Panc1 (cell line): ENCODE results near the gene STAMBP. TPM values are rescaled to one million over a fixed set of nuclear protein-coding genes. Genes with fewer than 3 reads are reported as not detected.
"Not testable (repeated sequence)": the region's sequence is repeated elsewhere in the genome, so short reads cannot be mapped to it uniquely, and the experiment has no call there.

Experiments
- ATAC-seq: fragments of 200-7000 bp; cut with Tn5 transposase; 2 replicates; pipeline ENCODE4 v1.9.1; 2020; ENCODE audit warnings: mild to moderate bottlenecking, moderate library complexity
- BruUV-seq: library from RNA; stranded (reverse); fragments of 400-500 nt; replicated peaks from 2 replicates; lab custom pipeline; 2021; lab: Mats Ljungman, UMichigan
- CTCF ChIA-PET: fragments of 300-600 bp; sonication (Branson Sonifier 250); formaldehyde crosslinking; loops from one replicate; lab custom pipeline; 2022; ENCODE audit warnings: antibody characterized with exemption; lab: Charles Lee
- POLR2A ChIA-PET: fragments of 300-600 bp; sonication (Branson Sonifier 250); formaldehyde crosslinking; loops from one replicate; lab custom pipeline; 2022; ENCODE audit warnings: antibody characterized with exemption; lab: Charles Lee
- DNase-seq: peaks from one replicate; pipeline ENCODE4 v3.0.0-alpha.2; 2010; ENCODE audit warnings: low read depth, low spot score
- H3K27ac ChIP-seq: 2 replicates; pipeline ENCODE4 v1.5.1; 2011; ENCODE audit warnings: mild to moderate bottlenecking, low read length, inconsistent platforms
- H3K27me3 ChIP-seq: fragments of 200-500 bp; sonication (Bioruptor generic); 2 replicates; pipeline ENCODE4 v1.6.0; 2014; ENCODE audit warnings: low read length, inconsistent platforms; ENCODE audit not compliant: control insufficient read depth, insufficient read depth
- H3K36me3 ChIP-seq: fragments of 200-500 bp; sonication (Bioruptor generic); 2 replicates; pipeline ENCODE4 v1.5.1; 2014; ENCODE audit warnings: inconsistent platforms, mild to moderate bottlenecking, low read length, moderate library complexity; ENCODE audit not compliant: control insufficient read depth, insufficient read depth
- H3K4me1 ChIP-seq: 2 replicates; pipeline ENCODE4 v1.5.1; 2011; ENCODE audit warnings: inconsistent platforms, mild to moderate bottlenecking, low read length, moderate library complexity; ENCODE audit not compliant: control insufficient read depth, insufficient read depth
- H3K4me3 ChIP-seq, 2 experiments: 2 replicates each; pipeline ENCODE4 v1.5.1; 2011 to 2012; ENCODE audit warnings: low read depth in 2 of 2, low read length in 2 of 2, mild to moderate bottlenecking in 2 of 2, inconsistent platforms in 1 of 2, moderate library complexity in 1 of 2
- H3K9me3 ChIP-seq: fragments of 200-500 bp; sonication (Bioruptor generic); 2 replicates; pipeline ENCODE4 v1.5.1; 2014; ENCODE audit warnings: low read depth, mild to moderate bottlenecking, inconsistent platforms, low read length, moderate library complexity; ENCODE audit not compliant: control insufficient read depth, insufficient read depth
- POLR2AphosphoS5 ChIP-seq: IDR thresholded peaks from 2 replicates; pipeline ENCODE4 v1.6.1; 2012; ENCODE audit warnings: mild to moderate bottlenecking, low read depth, low read length, moderate library complexity
- SIN3A ChIP-seq: IDR thresholded peaks from 2 replicates; pipeline ENCODE4 v1.6.1; 2012; ENCODE audit warnings: low read depth, mild to moderate bottlenecking, low read length, moderate library complexity, borderline replicate concordance; ENCODE audit not compliant: insufficient read depth
- TCF7L2 ChIP-seq: IDR thresholded peaks from 2 replicates; pipeline ENCODE4 v1.6.1; 2011; ENCODE audit warnings: mild to moderate bottlenecking, low read depth, low read length, inconsistent platforms
- in situ Hi-C: cut with HindIII; loops from 2 replicates; pipeline ENCODE4 v1.10.0; 2016; ENCODE audit warnings: low sequenced_read_pairs, low pct_unique_long_range_greater_than_20kb
- intact Hi-C: fragments of 100-400 bp; cut with micrococcal nuclease; formaldehyde crosslinking; loops from one replicate; pipeline ENCODE4 v1.10.0; 2022; ENCODE audit not compliant: unreplicated experiment
- total RNA-seq: library from RNA; stranded (reverse); gene quantifications from one replicate; pipeline ENCODE4 v1.2.1, GENCODE V29; 2021; ENCODE audit not compliant: unreplicated experiment
- TF ChIP-seq, protein P1 (sequence below): fragments of 450-650 bp; IDR thresholded peaks from 2 replicates; pipeline ENCODE4 v1.5.1; 2017; ENCODE audit warnings: mild to moderate bottlenecking
- TF ChIP-seq, protein P2 (sequence below), 2 experiments: IDR thresholded peaks; 2 replicates each; pipeline ENCODE4 v1.6.1; 2011 to 2012; ENCODE audit warnings: low read depth in 2 of 2, control low read depth in 1 of 2, low read length in 1 of 2, mild to moderate bottlenecking in 1 of 2, moderate library complexity in 1 of 2; ENCODE audit not compliant: insufficient read depth in 1 of 2

The STAMBP gene
- total RNA-seq, 1 experiment from 2014 or later = 49.0 TPM

DNA sequence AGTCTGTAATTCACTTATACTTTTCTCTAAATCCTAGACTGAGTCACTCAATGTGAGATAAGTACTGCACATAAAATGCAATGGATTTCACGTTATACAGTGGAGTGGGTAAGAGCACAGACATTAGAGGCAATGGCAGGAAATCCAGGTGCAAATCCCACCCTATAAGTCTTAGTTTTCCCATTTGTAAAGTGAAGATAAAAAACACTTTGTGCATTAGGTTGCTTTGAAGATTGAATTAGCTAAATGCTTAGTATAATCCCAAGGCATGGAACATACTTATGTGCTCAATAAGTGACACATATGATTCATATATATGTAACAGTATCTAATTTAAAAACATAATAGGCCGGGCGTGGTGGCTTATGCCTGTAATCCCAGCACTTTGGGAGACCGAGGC, 74.6 kb downstream of the STAMBP start:
- Histone ChIP-seq H3K4me3 (no peak overlapping the region), H3K36me3 (no peaks in the 10 kb centered on the region), H3K9me3 (no peaks in the 10 kb centered on the region), H3K27ac (no peak overlapping the region), H3K4me1 (0 out of 2 replicates have a peak, but pooled peaks cover 4% of the 10 kb centered on the region), H3K27me3 (no peaks in the 10 kb centered on the region; the same call in 1 of the 2 replicates)
- in situ Hi-C loops (no loop called here), intact Hi-C loops (no loop called here)
- POLR2A ChIA-PET = no interaction called here
- CTCF ChIA-PET = interaction anchor here (0.7 kb wide), 1 partner anchor 9 kb away, joined by 8 read pairs; no protein-coding TSS in a partner anchor
- BruUV-seq = no TSS peak
- ATAC-seq = no peak
- no peak for DNase-seq
- TF ChIP-seq TCF7L2 = no peak
- TF ChIP-seq, protein P1, sequence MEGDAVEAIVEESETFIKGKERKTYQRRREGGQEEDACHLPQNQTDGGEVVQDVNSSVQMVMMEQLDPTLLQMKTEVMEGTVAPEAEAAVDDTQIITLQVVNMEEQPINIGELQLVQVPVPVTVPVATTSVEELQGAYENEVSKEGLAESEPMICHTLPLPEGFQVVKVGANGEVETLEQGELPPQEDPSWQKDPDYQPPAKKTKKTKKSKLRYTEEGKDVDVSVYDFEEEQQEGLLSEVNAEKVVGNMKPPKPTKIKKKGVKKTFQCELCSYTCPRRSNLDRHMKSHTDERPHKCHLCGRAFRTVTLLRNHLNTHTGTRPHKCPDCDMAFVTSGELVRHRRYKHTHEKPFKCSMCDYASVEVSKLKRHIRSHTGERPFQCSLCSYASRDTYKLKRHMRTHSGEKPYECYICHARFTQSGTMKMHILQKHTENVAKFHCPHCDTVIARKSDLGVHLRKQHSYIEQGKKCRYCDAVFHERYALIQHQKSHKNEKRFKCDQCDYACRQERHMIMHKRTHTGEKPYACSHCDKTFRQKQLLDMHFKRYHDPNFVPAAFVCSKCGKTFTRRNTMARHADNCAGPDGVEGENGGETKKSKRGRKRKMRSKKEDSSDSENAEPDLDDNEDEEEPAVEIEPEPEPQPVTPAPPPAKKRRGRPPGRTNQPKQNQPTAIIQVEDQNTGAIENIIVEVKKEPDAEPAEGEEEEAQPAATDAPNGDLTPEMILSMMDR = no peak

DNA sequence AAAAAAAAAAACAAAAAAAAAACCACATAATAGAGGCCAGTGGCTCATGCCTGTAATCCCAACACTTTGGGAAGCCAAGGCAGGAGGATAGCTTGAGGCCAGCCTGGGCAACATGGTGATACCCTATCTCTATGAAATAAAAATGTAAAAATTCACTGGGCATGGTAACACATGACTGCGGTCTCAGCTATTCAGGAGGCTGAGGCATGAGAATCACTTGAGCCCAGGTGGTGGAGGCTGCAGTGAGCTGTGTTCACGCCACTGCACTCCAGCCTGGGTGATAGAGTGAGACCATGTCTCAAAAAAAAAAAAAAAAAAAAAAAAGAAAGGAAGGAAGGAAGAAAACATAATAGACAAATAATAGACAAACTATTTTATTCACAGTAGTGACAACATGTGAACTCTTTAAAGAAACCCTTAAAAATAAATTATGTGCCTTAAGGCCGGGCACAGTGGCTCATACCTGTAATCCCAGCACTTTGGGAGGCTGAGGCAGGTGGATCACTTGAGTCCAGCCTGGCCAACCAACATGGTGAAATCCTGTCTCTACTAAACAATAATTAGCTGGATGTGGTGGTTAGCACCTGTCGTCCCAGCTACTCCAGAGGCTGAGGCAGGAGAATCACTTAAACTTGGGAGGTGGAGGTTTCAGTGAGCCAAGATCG, 75.3 kb downstream of the STAMBP start:
- H3K36me3 ChIP-seq, POLR2A ChIA-PET, intact Hi-C loops, DNase-seq, BruUV-seq, in situ Hi-C loops, H3K27me3 ChIP-seq, H3K4me1 ChIP-seq, ATAC-seq, H3K4me3 ChIP-seq, H3K27ac ChIP-seq, H3K9me3 ChIP-seq: not testable (repeated sequence)
- CTCF ChIA-PET = interaction anchor here (0.6 to 0.7 kb wide), 2 partner anchors 10 to 30 kb away, joined by 8 to 9 read pairs; no protein-coding TSS in a partner anchor

DNA sequence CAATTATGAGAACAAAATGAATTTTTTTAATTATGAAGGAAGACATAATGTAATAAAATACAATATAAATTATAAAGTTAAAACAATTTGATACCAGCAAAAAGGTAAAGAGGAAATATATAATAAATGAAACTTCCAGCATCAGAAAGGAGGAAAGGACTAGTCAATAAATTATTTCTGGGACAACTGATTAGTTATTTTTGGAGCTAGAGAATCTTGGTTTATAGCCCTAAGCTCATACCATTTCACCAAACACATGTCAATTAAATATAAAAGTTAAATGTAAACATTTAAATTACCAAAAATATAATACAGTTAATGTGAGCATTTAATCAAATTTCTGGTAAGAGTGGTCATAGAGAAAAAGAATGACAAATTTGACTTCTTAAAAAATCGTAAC, 76.2 kb downstream of the STAMBP start:
- POLR2A ChIA-PET = interaction anchor here (0.7 kb wide), 1 partner anchor 1035 kb away, joined by 3 read pairs; no protein-coding TSS in a partner anchor
- DNase-seq = no peak
- no peaks in the 10 kb centered on the region for H3K36me3 ChIP-seq
- intact Hi-C loops (no loop called here), in situ Hi-C loops (no loop called here)
- H3K4me3 ChIP-seq = no peak overlapping the region
- ATAC-seq = no peak
- no peak for TF ChIP-seq POLR2AphosphoS5
- TF ChIP-seq SIN3A = no peak
- TF ChIP-seq, protein P1 = no peak
- TF ChIP-seq, protein P2, sequence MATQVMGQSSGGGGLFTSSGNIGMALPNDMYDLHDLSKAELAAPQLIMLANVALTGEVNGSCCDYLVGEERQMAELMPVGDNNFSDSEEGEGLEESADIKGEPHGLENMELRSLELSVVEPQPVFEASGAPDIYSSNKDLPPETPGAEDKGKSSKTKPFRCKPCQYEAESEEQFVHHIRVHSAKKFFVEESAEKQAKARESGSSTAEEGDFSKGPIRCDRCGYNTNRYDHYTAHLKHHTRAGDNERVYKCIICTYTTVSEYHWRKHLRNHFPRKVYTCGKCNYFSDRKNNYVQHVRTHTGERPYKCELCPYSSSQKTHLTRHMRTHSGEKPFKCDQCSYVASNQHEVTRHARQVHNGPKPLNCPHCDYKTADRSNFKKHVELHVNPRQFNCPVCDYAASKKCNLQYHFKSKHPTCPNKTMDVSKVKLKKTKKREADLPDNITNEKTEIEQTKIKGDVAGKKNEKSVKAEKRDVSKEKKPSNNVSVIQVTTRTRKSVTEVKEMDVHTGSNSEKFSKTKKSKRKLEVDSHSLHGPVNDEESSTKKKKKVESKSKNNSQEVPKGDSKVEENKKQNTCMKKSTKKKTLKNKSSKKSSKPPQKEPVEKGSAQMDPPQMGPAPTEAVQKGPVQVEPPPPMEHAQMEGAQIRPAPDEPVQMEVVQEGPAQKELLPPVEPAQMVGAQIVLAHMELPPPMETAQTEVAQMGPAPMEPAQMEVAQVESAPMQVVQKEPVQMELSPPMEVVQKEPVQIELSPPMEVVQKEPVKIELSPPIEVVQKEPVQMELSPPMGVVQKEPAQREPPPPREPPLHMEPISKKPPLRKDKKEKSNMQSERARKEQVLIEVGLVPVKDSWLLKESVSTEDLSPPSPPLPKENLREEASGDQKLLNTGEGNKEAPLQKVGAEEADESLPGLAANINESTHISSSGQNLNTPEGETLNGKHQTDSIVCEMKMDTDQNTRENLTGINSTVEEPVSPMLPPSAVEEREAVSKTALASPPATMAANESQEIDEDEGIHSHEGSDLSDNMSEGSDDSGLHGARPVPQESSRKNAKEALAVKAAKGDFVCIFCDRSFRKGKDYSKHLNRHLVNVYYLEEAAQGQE (IDR thresholded peaks at IDR 0.05; ENCODE audit: insufficient read depth in 1 of 2, low read depth in 2 of 2, low read length in 1 of 2) = no peak
- no peak for TF ChIP-seq TCF7L2
- 0 out of 2 replicates have a peak, but pooled peaks cover 4% of the 10 kb centered on the region for H3K4me1 ChIP-seq
- no peaks in the 10 kb centered on the region; the same call in 1 of the 2 replicates for H3K27me3 ChIP-seq
- H3K27ac ChIP-seq = no peak overlapping the region
- CTCF ChIA-PET = no interaction called here
- no peaks in the 10 kb centered on the region for H3K9me3 ChIP-seq
- no TSS peak for BruUV-seq
